Measurements from ENCODE around the gene IL22.

IL22 gene

GRCh38 chr12:68276402-68276930 lies 23.1 kb upstream of the IL22 start:
- Mint-ChIP-seq H3K27me3 (no peaks in the 10 kb centered on the region), H3K27ac (peak overlapping the region in 1 of 2 donors; percentile 36), H3K9me3 (no peaks in the 10 kb centered on the region), H3K4me1 (ENCODE audit: low read depth in 2 of 2) (peaks cover 6 to 10% of the 10 kb centered on the region in 2 donors), H3K36me3 (ENCODE audit: insufficient read depth) (no peaks in the 10 kb centered on the region), H3K4me3 (no peak overlapping the region)
- DNase-seq (no peak), ATAC-seq (replicated peaks) (no peak)

GRCh38 chr12:68272732-68273131 lies 19.3 kb upstream of the IL22 start:
- Mint-ChIP-seq H3K4me3 (no peak overlapping the region), H3K27ac (no peak overlapping the region), H3K36me3 (ENCODE audit: insufficient read depth) (no peaks in the 10 kb centered on the region), H3K9me3 (no peaks in the 10 kb centered on the region), H3K4me1 (ENCODE audit: low read depth in 2 of 2) (peaks cover 4 to 10% of the 10 kb centered on the region in 2 donors), H3K27me3 (no peaks in the 10 kb centered on the region)
- no peak for ATAC-seq (replicated peaks)
- DNase-seq = no peak

DNA sequence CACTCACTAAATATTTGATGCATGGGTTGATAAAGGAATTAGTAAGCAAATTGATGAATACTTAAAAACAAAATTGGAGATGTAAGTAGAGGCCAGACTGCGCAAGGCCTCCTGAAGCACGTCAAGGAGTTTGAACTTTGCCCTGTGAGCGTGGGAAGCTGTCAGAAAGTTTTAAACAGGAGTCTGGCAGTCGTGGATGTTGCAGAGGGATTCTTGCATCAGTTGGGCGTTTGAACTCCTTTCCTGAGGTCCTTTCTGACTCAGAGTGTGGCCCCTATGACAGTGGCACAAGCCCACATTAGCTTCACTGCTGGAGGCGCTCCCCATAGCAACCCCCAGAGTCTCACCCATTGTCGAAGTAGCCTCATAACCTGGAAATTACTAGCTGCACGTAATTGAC lies 17.9 kb upstream of the IL22 start:
- Mint-ChIP-seq H3K4me3 (no peak overlapping the region), H3K27ac (no peak overlapping the region), H3K9me3 (no peaks in the 10 kb centered on the region), H3K4me1 (ENCODE audit: low read depth in 2 of 2) (peaks cover 0 to 4% of the 10 kb centered on the region in 2 donors), H3K36me3 (ENCODE audit: insufficient read depth) (no peaks in the 10 kb centered on the region), H3K27me3 (no peaks in the 10 kb centered on the region)
- ATAC-seq (replicated peaks) (no peak), DNase-seq (no peak)

GRCh38 chr12:68270358-68270757 lies 17.0 kb upstream of the IL22 start:
- no peaks in the 10 kb centered on the region for H3K36me3 Mint-ChIP-seq (ENCODE audit: insufficient read depth)
- no peaks in the 10 kb centered on the region for H3K4me1 Mint-ChIP-seq (ENCODE audit: low read depth in 2 of 2)
- peaks cover 0 to 5% of the 10 kb centered on the region in 2 donors for H3K27me3 Mint-ChIP-seq
- no peak overlapping the region for H3K27ac Mint-ChIP-seq
- no peaks in the 10 kb centered on the region for H3K9me3 Mint-ChIP-seq
- ATAC-seq (replicated peaks) (no peak), DNase-seq (no peak)
- H3K4me3 Mint-ChIP-seq = no peak overlapping the region

- H3K36me3 Mint-ChIP-seq (ENCODE audit: insufficient read depth) = no peaks in the 10 kb centered on the region
- H3K4me3 Mint-ChIP-seq = no peak overlapping the region
- no peak overlapping the region for H3K27ac Mint-ChIP-seq
- H3K4me1 Mint-ChIP-seq (ENCODE audit: low read depth in 2 of 2) = no peaks in the 10 kb centered on the region
- ATAC-seq (replicated peaks) (no peak), DNase-seq (no peak)
- H3K9me3 Mint-ChIP-seq = no peaks in the 10 kb centered on the region
- H3K27me3 Mint-ChIP-seq = peaks cover 0 to 9% of the 10 kb centered on the region in 2 donors
Observed at GRCh38 chr12:68269779-68270178, 16.4 kb upstream of the IL22 start.

- peaks cover 0 to 12% of the 10 kb centered on the region in 2 donors for H3K27me3 Mint-ChIP-seq
- no peak for DNase-seq
- no peaks in the 10 kb centered on the region for H3K9me3 Mint-ChIP-seq
- H3K4me1 Mint-ChIP-seq (ENCODE audit: low read depth in 2 of 2) = no peaks in the 10 kb centered on the region
- no peak for ATAC-seq (replicated peaks)
- H3K4me3 Mint-ChIP-seq = no peak overlapping the region
- no peaks in the 10 kb centered on the region for H3K36me3 Mint-ChIP-seq (ENCODE audit: insufficient read depth)
- H3K27ac Mint-ChIP-seq = no peak overlapping the region
Observed at GRCh38 chr12:68268967-68269366, 15.6 kb upstream of the IL22 start.

- no peak for DNase-seq
- H3K36me3 Mint-ChIP-seq (ENCODE audit: insufficient read depth) = no peaks in the 10 kb centered on the region
- no peak overlapping the region for H3K4me3 Mint-ChIP-seq
- no peaks in the 10 kb centered on the region for H3K4me1 Mint-ChIP-seq (ENCODE audit: low read depth in 2 of 2)
- H3K27me3 Mint-ChIP-seq = peaks cover 3 to 12% of the 10 kb centered on the region in 2 donors
- H3K27ac Mint-ChIP-seq = no peak overlapping the region
- no peak for ATAC-seq (replicated peaks)
- no peaks in the 10 kb centered on the region for H3K9me3 Mint-ChIP-seq
Observed at GRCh38 chr12:68267892-68268396, 14.5 kb upstream of the IL22 start.

DNA sequence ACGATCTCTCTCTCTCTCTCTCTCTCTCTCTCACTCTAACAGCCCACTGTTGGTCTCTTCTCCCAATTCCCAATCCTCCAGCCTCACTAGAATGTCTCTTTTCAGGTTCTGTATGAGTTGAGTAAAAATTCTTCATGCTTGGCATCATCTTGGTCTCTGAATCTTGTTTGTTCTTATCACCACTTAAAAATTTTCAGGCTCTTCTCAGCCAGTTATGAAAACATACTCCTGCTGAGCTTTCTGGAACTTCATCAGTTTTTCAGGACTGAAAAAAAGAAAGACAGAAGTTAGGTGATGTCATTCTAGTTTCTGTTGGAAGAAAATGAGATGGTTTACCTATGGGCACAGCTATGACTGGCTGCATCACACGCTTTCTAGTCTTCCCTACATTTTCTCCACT lies 11.5 kb upstream of the IL22 start:
- no peak overlapping the region for H3K4me3 Mint-ChIP-seq
- DNase-seq = no peak
- no peaks in the 10 kb centered on the region for H3K9me3 Mint-ChIP-seq
- peaks cover 7 to 12% of the 10 kb centered on the region in 2 donors for H3K27me3 Mint-ChIP-seq
- H3K36me3 Mint-ChIP-seq (ENCODE audit: insufficient read depth) = no peaks in the 10 kb centered on the region
- H3K27ac Mint-ChIP-seq = no peak overlapping the region
- ATAC-seq (replicated peaks) = no peak
- H3K4me1 Mint-ChIP-seq (ENCODE audit: low read depth in 2 of 2) = peaks cover 0 to 3% of the 10 kb centered on the region in 2 donors

DNA sequence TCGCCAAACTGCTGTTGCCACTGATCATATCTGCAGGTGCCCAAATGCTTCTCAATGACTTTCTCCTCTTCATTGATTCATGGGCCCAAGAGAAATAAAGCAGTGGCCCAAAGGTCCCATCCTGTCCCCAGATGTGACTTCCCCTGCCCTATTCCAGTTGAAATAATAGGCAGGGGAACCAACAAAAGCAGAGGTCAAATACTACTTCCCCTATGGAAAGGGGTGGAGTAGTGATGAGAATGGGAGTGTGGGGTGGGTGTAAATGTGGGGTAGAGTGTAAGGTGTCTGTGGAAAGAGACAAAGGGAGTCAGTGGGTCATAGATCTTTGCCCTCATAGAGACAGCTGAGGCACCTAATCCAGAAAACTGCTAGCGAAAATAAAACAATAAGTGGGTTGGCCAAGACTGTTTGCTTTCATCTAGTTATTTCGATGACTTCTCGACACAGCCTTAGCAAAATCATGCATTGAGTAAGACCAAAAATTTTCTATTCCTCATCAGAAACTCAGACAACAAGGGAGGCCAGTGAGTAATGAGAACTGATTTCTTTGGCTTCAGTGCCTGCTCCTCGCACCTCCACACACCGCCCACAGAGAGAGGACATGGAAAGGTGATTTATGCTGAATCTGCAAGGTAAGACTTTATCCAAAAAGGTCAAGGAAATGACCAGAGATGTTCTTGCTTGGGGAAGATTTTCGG lies 10.9 kb upstream of the IL22 start:
- Mint-ChIP-seq H3K4me3 (no peak overlapping the region), H3K27me3 (peaks cover 7 to 12% of the 10 kb centered on the region in 2 donors), H3K36me3 (ENCODE audit: insufficient read depth) (peaks cover 4% of the 10 kb centered on the region), H3K27ac (no peak overlapping the region), H3K4me1 (ENCODE audit: low read depth in 2 of 2) (peaks cover 4 to 8% of the 10 kb centered on the region in 2 donors), H3K9me3 (no peaks in the 10 kb centered on the region)
- no peak for DNase-seq
- ATAC-seq (replicated peaks) = no peak

- peaks cover 6 to 10% of the 10 kb centered on the region in 2 donors for H3K4me1 Mint-ChIP-seq (ENCODE audit: low read depth in 2 of 2)
- no peak for ATAC-seq (replicated peaks)
- H3K36me3 Mint-ChIP-seq (ENCODE audit: insufficient read depth) = peaks cover 4% of the 10 kb centered on the region
- no peak overlapping the region for H3K4me3 Mint-ChIP-seq
- no peak for DNase-seq
- peaks cover 8 to 13% of the 10 kb centered on the region in 2 donors for H3K27me3 Mint-ChIP-seq
- H3K9me3 Mint-ChIP-seq = no peaks in the 10 kb centered on the region
- H3K27ac Mint-ChIP-seq = no peak overlapping the region
Observed at GRCh38 chr12:68263366-68263765, 10.0 kb upstream of the IL22 start.

DNA sequence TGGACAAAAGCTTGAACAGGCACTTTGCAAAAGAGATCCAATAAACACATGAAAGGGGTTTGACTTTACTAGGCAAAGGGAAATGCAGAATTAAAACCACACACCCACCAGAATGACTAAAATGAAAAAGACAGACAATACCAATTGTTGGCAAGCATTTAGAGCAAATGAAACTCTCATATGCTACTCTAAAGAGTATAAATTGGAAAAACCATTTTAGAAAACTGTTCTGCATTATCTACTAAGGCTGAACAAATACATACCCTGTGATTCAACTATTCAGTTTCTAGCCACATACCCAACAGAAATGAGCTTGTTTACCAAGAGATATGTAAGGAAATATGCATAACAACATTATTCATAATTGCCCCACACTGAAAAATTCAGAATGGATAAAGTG lies 8.5 kb upstream of the IL22 start:
- ATAC-seq (replicated peaks) (no peak), DNase-seq (no peak)
- Mint-ChIP-seq H3K27ac (no peak overlapping the region), H3K36me3 (ENCODE audit: insufficient read depth) (peaks cover 4% of the 10 kb centered on the region), H3K9me3 (no peaks in the 10 kb centered on the region), H3K4me1 (ENCODE audit: low read depth in 2 of 2) (peaks cover 6 to 10% of the 10 kb centered on the region in 2 donors), H3K4me3 (no peak overlapping the region), H3K27me3 (peaks cover 22 to 24% of the 10 kb centered on the region in 2 donors)

GRCh38 chr12:68260153-68260552 lies 6.7 kb upstream of the IL22 start:
- Mint-ChIP-seq H3K4me3 (no peak overlapping the region), H3K36me3 (ENCODE audit: insufficient read depth) (peaks cover 4% of the 10 kb centered on the region), H3K9me3 (no peaks in the 10 kb centered on the region), H3K27ac (no peak overlapping the region), H3K4me1 (ENCODE audit: low read depth in 2 of 2) (peaks cover 6 to 10% of the 10 kb centered on the region in 2 donors), H3K27me3 (peaks cover 18 to 30% of the 10 kb centered on the region in 2 donors)
- ATAC-seq (replicated peaks) (no peak), DNase-seq (no peak)

DNA sequence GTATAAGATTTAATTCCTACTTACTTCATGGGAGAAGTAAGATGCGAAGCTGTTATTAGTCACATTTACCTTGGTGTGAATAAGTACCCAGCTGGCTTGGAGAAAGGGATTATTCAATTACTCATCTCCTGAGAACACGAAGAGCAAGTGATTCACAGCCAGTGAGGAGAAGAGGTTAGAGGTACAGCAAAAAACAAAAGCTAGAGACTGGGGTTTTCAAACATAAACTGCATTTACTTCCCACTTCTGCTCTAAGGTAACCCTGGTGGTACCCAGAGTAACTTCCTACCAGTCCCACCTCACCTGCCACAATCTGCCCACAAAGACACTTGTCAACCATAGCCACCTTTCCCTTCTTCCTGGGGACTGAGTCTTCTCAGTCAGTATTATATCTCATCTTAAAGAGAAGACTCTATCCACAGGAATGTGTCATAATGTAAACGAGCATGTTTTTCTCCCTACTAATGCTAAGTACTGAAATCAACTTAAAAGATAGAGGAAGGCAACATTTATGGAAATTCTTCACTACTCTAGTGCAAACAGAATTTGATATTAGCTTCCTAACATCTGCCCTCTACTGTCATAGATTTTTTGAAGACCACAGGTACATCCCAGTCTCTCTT lies 6.0 kb upstream of the IL22 start:
- H3K27me3 Mint-ChIP-seq = peaks cover 12 to 37% of the 10 kb centered on the region in 2 donors
- peaks cover 4% of the 10 kb centered on the region for H3K36me3 Mint-ChIP-seq (ENCODE audit: insufficient read depth)
- H3K9me3 Mint-ChIP-seq = no peaks in the 10 kb centered on the region
- ATAC-seq (replicated peaks) = peak; percentile 93
- H3K4me1 Mint-ChIP-seq (ENCODE audit: low read depth in 2 of 2) = peaks cover 6 to 10% of the 10 kb centered on the region in 2 donors
- no peak overlapping the region for H3K27ac Mint-ChIP-seq
- peak in 2 of 3 experiments; percentile 18 to 19 for DNase-seq
- no peak overlapping the region for H3K4me3 Mint-ChIP-seq

- Mint-ChIP-seq H3K9me3 (no peaks in the 10 kb centered on the region), H3K4me1 (ENCODE audit: low read depth in 2 of 2) (peaks cover 0 to 1% of the 10 kb centered on the region in 2 donors), H3K36me3 (ENCODE audit: insufficient read depth) (no peaks in the 10 kb centered on the region), H3K4me3 (no peak overlapping the region), H3K27me3 (peaks cover 16 to 42% of the 10 kb centered on the region in 2 donors), H3K27ac (no peak overlapping the region)
- ATAC-seq (replicated peaks) (no peak), DNase-seq (no peak)
Observed at GRCh38 chr12:68252077-68252476, 1.3 kb downstream of the IL22 start.
